Right hindlimb (tissue), 1 donor: Measurements from ENCODE around the gene OPA3.
A peak's percentile ranks its signal among the peaks of the same experiment; 100 is the strongest.
"Not testable (repeated sequence)": the region's sequence is repeated elsewhere in the genome, so short reads cannot be mapped to it uniquely, and the experiment has no call there.

Experiments used
- DNase-seq: peaks from one replicate; pipeline ENCODE4 v3.0.0-alpha.2; 2018

The OPA3 gene

DNA sequence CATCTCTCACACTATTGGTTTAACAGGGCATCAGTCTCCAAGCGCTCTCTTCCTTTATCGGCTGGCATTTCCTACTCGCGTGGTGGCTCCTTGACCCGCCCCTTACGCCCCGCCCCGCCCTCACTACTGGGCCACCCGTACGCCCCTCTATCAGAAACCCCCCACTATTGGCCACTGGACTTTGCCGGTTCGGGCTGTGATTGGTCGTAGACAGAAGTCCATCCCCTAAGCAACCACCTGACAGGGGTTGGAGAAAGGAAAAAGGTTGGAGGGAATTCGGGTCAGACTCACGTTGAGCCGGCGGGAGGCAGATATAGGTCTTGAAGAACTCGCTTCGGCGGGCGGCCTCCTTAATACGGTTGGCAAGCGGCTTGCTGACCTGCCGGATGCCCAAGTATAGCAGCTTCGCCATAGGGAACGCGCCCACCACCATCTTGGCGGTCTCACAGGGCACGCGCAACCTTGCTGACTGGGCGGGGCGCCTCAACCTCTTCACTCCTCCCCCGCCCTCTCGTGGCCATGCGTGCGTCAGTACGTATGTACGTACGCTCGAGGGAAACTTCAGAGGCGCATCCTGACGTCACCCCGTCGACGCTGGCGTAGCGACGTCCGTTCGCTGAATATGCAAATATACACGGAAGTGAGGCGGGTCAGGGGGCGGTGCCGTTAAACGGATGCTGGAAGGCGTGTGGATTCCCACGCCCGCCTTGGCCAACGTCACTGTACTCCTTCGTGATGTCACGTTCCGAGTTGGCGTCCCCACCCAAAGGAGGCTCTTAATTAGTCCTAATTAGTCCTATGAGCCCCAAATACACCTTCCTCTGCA lies at the start of gene OPA3:
TSS of gene OPA3 (minus strand) at position 471 of the 826 bp plus-strand sequence. CDS start at position 433, 38 bp downstream.
- peak; percentile 100 for DNase-seq

DNA sequence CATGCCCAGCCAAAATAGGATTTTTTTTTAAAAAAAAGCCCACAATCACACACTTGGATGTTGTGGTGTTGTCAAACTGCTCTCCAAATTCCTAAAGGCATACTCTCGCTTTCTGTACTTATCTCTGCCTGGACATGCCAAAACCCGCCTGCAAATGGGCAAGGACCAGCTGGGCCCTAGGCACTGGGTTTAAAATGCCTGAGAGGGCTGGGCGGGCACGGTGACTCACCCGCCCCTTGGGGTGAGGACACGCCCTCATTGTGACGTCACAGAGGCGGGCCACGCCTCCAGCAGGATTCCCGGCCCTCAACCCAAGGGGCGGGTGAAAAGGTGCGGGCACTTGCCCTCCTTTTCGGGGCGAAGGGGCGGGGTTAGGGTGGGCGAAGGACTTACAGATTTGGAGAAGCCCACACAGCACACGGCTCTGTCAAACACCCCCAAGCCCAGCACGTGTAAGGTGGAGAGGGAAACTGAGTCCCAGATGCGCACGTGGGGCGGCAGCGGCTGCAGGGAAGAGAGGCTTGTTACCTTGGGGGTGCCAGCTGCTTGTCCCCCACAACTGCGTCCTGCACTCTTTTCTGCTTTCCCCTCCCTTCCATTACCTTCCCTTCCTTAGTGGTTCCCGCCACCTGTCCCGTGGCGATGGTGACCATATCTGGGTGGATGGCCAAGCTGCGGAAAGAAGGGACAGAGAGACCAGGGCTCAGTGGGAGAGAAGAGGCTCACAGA lies 48.0 kb upstream of the OPA3 start:
- DNase-seq: peak; percentile 79

- DNase-seq: no peak
Measured at GRCh38 chr19:45630463-45630862, 45.9 kb upstream of the OPA3 start.

- no peak for DNase-seq
Measured at GRCh38 chr19:45629704-45630103, 45.1 kb upstream of the OPA3 start.

DNA sequence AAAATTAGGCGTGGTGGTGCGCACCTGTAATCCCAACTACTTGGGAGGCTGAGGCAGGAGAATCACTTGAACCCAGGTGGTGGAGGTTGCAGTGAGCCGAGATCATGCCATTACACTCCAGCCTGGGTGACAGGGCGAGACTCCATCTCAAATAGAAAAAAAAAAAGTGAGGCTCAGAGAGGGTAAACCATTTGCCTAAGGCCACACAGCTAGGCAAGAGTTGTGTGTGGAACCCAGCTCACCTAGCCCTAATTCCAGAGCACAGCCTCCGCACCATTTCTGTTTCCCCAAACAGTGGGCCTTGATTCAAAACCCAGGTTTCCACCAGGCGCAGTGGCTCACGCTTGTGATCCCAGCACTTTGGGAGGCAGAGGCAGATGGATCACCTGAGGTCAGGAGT lies 43.6 kb upstream of the OPA3 start:
- not testable (repeated sequence) for DNase-seq

DNA sequence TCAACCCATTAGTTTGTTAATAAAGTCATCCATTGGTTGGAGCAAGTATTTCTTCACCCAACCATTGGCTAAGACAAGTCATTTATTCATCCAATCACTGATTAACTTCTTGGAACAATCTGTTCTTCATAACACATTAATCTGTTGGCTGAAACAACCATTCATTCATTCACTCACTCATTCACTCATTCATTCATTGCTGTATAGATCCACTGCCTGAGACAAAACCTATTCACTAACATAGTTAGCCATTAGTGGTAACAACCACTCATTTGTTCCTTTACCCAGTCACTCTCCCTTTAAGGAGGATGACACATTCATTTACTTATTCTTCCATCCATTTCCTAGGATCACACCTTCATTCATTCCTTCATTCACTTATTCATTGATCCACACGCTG lies 39.4 kb upstream of the OPA3 start:
- no peak for DNase-seq

DNA sequence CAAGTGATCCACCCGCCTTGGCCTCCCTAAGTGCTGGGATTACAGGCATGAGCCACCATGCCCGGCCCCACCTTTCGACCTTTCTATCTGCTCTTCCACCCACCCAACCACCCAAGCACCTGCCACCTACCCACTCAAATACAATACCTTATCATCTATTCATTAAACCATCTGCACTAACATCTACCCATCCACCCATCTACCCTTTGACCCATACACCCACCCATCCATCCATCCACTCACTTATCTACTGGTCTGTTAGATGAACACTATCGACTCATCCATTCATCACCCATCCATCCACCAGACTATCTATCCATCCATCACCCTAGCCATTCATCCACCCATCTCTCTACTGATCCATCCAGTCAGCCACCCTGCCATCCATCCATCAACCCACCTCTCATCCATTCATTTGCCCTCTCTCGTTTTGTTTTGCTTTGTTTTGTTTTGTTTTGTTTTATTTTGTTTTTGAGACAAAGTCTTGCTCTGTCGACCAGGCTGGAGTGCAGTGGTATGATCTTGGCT lies 37.4 kb upstream of the OPA3 start:
- DNase-seq: no peak

DNA sequence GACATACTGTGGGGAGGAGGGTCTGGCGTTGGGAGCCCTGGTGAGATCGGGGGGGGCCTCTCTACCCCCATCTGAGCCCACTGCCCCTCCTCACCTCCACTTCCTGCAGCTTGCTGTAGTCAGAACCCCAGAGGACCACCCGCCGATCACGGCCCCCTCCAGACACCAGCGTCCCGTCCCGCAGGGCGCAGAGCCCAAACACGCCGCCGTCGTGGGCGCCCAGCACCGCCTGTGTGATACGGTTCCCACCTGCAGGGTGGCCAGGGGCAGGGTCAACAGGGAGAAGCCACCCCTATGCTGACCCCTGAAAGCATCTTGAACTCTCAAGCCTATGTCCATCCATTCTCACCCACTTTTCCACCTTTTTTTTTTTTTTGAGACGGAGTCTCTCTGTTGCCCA lies 36.8 kb upstream of the OPA3 start:
- DNase-seq: no peak

DNA sequence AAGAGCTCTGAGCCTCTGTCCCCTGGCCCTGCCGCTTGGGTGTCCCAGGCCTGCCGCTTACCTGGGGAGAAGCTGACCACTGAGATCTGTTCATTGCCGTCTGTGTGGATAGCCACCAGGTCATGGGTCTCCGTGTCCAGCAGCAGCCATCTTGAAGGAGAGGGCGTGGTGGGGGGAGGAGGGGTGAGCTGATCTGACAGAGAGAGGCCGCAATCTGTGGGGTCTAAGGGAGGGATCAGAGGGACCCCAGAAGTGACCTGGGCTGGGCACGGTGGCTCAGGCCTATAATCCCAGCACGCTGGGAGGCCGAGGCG lies 32.1 kb upstream of the OPA3 start:
- DNase-seq: no peak

GRCh38 chr19:45615795-45616703 lies 31.4 kb upstream of the OPA3 start:
- peak; percentile 93 for DNase-seq

- not testable (repeated sequence) for DNase-seq
Measured at GRCh38 chr19:45615056-45615455, 30.5 kb upstream of the OPA3 start.

DNA sequence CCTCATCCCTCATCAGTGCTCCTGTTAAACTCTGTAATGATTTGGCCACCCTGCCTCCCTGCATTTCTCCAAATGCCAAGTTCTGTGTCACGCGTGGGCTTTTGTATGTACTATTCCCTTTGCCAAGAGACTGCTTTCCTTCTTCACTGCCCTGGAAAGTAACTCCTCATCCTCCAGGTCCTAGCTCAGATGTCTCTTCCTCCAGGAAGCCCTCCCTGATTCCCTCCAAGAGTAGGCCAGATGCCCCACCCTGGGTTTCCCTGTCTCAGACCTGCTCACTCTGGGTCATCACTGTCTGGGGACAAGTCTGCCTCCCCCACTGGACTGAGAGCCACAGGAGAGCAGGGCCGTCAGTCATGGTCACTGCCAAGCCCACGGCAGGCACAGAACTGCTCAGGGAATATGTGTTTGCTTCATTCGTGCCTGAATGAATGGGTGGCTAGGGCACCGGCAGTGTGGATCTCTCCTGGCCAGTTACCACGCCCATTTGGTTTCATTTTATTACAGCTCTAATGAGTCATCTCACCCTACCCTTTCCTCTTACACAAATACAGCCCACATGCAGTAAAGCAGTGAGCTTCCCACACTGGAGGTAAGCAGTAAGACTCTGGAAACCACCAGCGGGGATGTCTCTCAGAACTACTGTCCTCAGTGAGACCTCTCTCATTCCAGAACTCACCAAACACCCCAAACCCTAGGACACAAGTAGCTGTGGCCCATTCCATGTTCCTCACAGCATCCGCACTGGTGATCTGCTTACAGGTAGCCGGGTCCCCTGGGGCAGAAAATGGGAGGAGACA lies 29.5 kb upstream of the OPA3 start:
- DNase-seq: no peak

- no peak for DNase-seq
Measured at GRCh38 chr19:45608948-45609347, 24.3 kb upstream of the OPA3 start.

DNA sequence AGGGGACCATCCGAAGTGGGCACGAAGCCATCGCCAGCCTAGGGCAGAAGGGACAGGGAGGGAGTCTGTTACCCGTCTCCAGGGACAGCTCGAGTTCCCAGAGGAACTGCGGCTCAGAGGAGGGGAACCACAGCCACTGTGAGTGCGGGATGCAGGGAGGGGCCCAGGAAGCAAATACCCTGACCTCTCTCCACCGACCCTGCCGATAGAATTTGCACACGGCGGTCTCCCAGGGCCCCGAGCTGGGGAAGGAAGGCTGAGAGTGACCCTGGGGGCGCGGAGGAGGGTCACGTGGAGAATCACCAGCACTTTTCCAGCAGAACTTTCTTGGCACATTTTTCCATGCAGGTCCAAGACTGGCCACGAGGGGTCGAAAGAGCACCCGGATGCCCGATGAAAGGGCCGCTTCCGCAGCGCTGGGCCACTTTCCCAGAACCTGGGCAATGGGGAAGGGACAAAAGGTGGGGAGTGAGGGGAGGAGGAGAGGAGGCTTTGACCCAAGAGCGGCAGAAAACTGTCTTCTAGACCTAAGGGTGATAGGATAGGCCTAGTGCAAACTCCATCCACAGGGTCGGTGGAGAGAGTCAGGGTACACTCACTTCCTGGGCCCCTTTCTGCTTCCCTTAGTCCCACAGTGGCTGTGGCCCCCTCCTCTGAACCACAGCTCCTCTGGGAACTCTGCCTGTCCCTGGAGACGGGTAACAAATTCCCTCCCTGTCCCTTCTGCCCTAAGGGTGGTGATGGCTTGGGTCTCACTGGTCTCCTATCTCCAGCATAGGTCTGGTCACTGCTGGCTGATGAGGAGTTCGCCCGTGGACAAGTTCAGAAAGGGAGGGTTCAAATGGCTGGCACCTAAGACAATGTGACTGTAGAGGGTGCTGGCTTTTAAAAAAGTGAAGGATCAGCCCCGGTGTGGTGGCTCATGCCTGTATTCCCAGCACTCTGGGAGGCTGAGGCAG lies 22.7 kb upstream of the OPA3 start:
- DNase-seq: peak; percentile 84

- DNase-seq: peak; percentile 50
Measured at GRCh38 chr19:45601524-45602374, 17.1 kb upstream of the OPA3 start, which contains the start of gene GPR4. Gene GPR4, minus strand, starts transcription at chr19:45602212. Its CDS starts 10,346 bp downstream, at chr19:45591866.

DNA sequence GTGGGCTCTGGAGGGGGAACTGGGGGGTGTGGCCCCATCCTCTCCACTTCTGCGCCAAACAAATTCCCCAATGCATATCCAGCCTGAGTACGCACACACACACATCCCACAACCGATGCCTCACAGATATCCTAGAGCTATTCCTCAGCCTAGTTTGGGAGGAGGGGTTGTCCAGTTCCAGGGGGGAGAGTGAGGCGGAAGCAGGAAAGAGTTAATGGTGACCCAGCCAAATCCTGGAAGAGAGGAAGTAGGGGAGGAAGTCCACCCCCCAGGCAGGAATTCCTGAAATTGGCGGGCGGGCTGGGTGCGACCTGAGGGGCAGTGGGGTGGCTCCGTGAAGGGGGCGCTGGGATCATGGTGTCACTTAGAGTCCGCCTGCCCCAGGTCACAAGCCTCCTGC lies 16.5 kb upstream of the OPA3 start:
- no peak for DNase-seq

DNA sequence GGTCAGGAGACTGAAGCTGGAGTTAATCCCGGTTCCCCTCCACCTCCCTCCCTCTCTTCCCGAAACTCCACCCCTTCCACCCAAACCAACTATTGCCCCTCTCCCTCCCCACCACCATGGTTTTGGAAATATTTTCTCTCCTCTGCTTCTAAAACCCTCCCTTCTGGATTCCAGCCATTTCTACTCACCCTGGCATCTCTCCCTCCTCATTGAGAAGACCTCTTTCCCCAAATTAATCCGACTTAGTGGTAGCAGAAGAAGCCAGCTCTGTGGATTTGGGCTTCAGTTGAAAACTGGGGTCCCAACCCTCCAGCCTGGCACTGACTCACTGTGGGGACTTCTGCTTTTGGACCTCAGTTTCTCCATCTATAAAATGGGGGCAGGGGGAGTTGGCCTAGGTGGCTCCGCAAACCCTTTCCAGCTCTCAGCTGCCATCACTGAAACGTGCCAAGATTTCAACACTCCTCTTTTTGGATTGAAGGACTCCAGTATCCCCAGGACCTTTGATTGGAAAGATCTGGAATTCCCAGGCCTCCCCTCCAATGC lies 15.8 kb upstream of the OPA3 start:
- no peak for DNase-seq

- no peak for DNase-seq
Measured at GRCh38 chr19:45599286-45599685, 14.7 kb upstream of the OPA3 start.

DNA sequence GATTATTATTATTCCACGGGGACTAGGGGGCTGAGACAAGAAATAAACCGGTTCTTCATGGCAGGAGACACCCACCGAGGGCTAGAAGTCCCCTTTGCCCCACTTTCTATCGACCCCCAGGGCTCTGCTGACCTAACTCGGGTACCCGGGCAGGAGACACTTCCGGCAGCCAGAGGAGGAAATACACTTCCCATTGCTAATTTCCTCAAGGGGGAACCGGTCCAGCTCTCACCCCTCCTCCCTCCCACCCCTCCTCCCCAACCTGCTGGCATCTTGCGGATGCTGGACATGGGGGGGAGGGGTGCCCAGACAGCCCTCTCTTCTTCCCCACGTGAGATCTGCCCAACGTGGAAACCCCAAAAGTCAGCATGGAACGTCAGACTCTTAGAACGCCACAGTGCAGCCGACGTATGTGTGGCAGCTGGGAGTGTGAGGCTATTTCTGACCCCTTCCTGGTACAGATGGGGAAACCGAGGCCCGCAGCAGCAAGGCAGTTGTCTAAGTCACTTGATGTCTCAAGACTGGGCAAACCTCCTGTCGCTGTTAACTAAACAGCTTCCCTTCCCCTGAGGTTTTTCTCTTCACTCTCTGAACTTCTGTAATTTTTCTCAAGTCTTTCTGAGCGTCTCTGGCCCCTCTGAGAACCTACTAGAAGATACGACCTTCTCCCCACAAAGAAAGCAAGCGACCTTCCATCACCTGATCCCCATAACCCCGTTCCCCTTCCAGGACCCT lies 13.8 kb upstream of the OPA3 start:
- DNase-seq: no peak
